Fibroblast of pulmonary artery (primary cell): ENCODE measurements around the gene SLC17A3.

ENCODE experiments used
- DNase-seq: peaks from one replicate; pipeline ENCODE4 v3.0.0-alpha.2; 2010; ENCODE audit warnings: low read depth
- H3K4me3 ChIP-seq: replicated peaks from 2 replicates; pipeline ENCODE4 v1.5.1; 2011; ENCODE audit warnings: low read depth, mild to moderate bottlenecking, control low read depth, low read length, moderate library complexity
- TF ChIP-seq, protein P1 (sequence below): IDR thresholded peaks from 2 replicates; pipeline ENCODE4 v1.5.1; 2011; ENCODE audit warnings: mild to moderate bottlenecking, control low read depth, low read length, inconsistent platforms; ENCODE audit errors: missing control alignments

Gene SLC17A3

DNA sequence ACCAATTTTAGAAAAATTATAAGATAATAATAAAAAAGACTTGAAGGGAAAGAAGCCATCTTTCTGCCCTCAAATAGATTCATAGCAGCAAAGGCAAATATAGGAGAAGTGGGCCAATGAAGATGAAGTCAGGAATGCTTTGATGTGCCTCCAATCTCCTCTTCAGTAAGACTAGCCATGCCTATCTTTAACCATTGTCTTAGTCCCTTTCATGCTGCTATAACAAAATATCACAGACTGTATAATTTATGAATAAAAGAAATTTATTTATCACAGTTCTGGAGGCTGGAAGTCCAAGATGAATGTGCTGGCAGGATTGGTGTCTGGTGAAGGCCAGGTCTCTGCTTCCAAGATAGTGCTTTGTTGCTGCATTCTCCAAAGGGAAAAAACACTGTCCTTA, 18.8 kb upstream of the SLC17A3 start:
- H3K4me3 ChIP-seq = no peak overlapping the region
- TF ChIP-seq, protein P1, sequence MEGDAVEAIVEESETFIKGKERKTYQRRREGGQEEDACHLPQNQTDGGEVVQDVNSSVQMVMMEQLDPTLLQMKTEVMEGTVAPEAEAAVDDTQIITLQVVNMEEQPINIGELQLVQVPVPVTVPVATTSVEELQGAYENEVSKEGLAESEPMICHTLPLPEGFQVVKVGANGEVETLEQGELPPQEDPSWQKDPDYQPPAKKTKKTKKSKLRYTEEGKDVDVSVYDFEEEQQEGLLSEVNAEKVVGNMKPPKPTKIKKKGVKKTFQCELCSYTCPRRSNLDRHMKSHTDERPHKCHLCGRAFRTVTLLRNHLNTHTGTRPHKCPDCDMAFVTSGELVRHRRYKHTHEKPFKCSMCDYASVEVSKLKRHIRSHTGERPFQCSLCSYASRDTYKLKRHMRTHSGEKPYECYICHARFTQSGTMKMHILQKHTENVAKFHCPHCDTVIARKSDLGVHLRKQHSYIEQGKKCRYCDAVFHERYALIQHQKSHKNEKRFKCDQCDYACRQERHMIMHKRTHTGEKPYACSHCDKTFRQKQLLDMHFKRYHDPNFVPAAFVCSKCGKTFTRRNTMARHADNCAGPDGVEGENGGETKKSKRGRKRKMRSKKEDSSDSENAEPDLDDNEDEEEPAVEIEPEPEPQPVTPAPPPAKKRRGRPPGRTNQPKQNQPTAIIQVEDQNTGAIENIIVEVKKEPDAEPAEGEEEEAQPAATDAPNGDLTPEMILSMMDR = no peak
- no peak for DNase-seq

DNA sequence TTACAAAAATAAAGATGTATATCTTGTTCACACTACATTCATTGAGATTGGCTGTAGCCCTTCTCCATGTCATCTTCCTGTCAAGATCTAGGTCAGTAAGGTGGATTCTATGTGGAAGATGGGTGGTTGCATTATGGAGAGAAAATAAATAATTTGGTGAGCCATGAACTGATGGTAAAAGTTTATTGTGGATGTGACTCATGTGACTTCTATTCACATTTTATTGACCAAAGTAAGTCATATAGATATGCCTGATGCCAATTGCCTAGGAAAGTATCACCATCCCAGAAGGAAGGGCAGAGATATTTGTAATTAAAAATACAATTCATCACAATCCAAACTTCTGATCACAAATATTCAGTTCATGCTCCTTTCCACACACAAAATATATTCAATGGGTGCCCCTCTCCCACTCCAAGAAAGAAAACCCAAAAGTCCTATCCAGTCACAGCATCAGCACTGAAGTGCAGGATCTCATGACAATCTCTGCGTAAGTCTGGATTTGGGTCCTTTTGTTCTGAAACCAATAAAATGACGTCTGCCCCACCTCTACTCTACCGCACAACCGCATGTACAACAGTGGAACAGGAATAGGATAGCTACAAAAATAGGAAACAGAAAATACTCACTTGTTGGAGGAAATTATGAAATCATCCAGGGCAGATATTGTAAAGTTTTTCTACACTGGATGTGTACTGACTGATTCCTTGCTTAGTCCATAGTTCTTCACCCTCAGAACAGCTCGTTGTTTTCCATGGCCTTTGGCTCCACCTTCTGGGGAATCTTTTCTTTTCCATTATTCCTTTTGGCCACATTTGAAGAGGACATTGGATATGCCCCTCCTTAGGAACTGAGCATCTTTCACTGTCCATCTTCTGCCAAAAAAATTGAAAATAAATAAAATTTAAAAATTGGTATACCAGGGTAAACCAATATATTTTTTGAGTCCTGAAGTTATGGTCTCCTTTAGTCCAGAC, 16.1 kb upstream of the SLC17A3 start:
- peak; percentile 73 for DNase-seq
- TF ChIP-seq, protein P1 = peak; percentile 58
- H3K4me3 ChIP-seq = no peak overlapping the region

DNA sequence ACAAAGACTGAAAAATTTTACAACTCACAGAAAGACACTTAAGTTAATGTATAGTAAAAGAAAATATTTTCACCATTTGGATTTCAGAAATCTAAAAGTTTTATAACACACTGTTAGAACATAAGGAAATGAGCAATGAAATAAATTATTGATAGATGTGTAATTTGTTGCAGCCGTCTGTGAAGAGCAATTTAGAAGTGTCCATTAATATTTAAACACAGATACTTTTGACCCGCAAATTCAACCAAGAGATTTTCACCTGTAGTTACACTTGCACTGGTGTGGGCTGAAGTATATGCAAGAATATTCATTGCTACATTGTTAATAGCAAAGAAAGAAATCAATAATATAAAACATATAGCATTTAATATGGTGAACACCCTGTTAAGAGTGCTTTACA, 14.6 kb upstream of the SLC17A3 start:
- DNase-seq = no peak
- TF ChIP-seq, protein P1 = no peak
- no peak overlapping the region for H3K4me3 ChIP-seq

DNA sequence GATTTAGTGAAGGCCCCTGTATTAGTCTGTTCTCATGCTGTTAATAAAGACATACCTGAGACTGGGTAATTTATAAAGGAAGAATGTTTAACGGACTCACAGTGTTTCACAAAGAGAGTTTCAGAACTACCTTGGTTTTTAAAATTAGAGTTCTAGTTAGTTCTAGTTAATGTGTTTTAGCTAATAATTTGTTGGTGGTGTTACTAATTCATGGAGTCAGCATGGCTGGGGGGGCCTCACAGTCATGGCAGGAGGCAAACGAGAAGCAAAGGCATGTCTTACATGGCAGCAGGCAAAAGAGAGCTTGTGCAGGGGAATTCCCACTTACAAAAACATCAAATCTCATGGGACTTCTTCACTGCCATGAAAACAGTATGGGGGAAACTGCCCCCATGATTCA, 12.0 kb upstream of the SLC17A3 start:
- DNase-seq = no peak
- H3K4me3 ChIP-seq = no peak overlapping the region
- TF ChIP-seq, protein P1 = no peak

DNA sequence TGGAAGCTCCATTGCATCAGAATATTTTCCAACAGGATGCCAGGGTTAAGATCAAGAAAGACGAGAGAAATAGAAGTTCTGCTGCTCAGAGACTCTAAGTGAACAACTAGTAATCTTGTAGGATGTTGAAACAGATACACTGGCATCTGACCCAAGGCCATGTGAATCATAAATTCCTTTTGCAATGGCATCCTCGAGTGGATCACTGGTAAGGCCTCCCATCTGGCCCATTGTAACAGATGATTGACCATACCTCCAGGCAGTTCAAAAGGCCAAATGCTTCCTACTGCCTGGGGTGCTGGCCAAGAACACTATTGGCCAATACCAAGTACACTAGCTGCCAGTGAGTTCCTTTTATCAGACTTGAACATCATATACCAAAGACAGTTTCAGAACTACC, 9.9 kb upstream of the SLC17A3 start:
- DNase-seq = peak; percentile 87
- TF ChIP-seq, protein P1 = no peak
- H3K4me3 ChIP-seq = no peak overlapping the region

DNA sequence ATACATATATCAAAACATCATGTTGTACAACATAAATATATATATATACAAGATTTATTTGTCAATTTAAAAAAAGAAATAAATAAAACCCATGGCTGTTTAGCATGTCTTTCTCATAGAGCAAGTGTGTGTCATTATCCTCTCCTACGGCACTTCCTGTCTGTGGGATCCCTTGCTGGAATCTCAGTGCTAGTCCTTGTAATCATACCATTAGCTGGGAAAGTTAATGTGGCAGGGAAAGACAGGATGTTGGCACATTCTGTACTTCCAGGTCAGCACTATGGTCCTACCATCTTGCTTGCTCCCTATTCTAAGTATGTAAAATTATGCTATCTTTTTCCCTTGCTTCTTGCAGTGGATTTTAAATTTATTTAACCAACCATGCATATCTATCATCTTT, 9.5 kb upstream of the SLC17A3 start:
- H3K4me3 ChIP-seq = no peak overlapping the region
- TF ChIP-seq, protein P1 = no peak
- DNase-seq = peak; percentile 33
